ENCODE data around the gene UGT1A4. TPM values are rescaled to one million over a fixed set of nuclear protein-coding genes. Genes with fewer than 3 reads are reported as not detected.

The UGT1A4 gene
- total and polyA plus RNA-seq, 10 of the 15 experiments (the other 5 are each of a cell fraction or from before 2014, with no cell fraction given), result not detected

- 0 out of 6 replicates have a peak, but pooled peaks of 1 of the 3 experiments have one; percentile 15 for TF ChIP-seq CTCF (IDR thresholded peaks at IDR 0.05 in 2 of 3, conservative IDR thresholded peaks at IDR 0.05 in 1 of 3; ENCODE audit: control insufficient read depth in 2 of 3, extremely low read depth in 1 of 3, insufficient read depth in 1 of 3, low read depth in 3 of 3, low read length in 3 of 3)
- TF ChIP-seq E4F1 (IDR thresholded peaks at IDR 0.05; ENCODE audit: borderline replicate concordance, partially characterized antibody), result no peak
- TF ChIP-seq ZBED1 (IDR thresholded peaks at IDR 0.05; ENCODE audit: borderline replicate concordance), result no peak
- no peak for TF ChIP-seq NRF1 (conservative IDR thresholded peaks at IDR 0.05; ENCODE audit: low read depth, low read length)
- no peak for TF ChIP-seq E2F4 (IDR thresholded peaks at IDR 0.05; ENCODE audit: low read depth, low read length)
- no peak for TF ChIP-seq POLR2AphosphoS5 (IDR thresholded peaks at IDR 0.05; ENCODE audit: low read length)
Measured at GRCh38 chr2:233674314-233674713, 44.2 kb upstream of the UGT1A4 start (continued).

- DNase-seq (ENCODE audit: low read depth, low spot score) (no peak), ATAC-seq (no peak), FAIRE-seq (no peak)
- no TSS peak for BruUV-seq (replicated peaks)
- 34% methylated on average over 4 of the region's 4 CpGs for WGBS (ENCODE audit: insufficient coverage, insufficient replicate concordance, low lambda C conversion rate, missing lambda C conversion rate)
- CTCF ChIA-PET, result no interaction called here
- no peaks in the 10 kb centered on the region for H3K4me1 ChIP-seq (ENCODE audit: control insufficient read depth, insufficient read depth, low read length)
- no peak overlapping the region for H3K4me3 ChIP-seq
- SMC1A ChIA-PET (ENCODE audit: uncharacterized antibody, unreplicated experiment), result no interaction called here
- no peak overlapping the region for H3K4me2 ChIP-seq (ENCODE audit: control insufficient read depth, insufficient read depth)
- intact Hi-C loops (cut with micrococcal nuclease; ENCODE audit: unreplicated experiment) (no loop called here), in situ Hi-C loops (cut with MboI) (no loop called here)
- no peaks in the 10 kb centered on the region; a peak in 1 of 4 replicates for H3K27me3 ChIP-seq (replicated peaks in 1 of 2; ENCODE audit: control insufficient read depth in 2 of 2, insufficient read depth in 2 of 2, low read length in 1 of 2)
- POLR2A ChIA-PET, result no interaction called here
- H3K27ac ChIP-seq (ENCODE audit: control insufficient read depth, insufficient read depth), result no peak overlapping the region
- no peaks in the 10 kb centered on the region for H3K9me3 ChIP-seq (replicated peaks; ENCODE audit: control insufficient read depth, insufficient read depth, low read length)
- no peak overlapping the region for H3K9ac ChIP-seq (ENCODE audit: control insufficient read depth, insufficient read depth, low read length)
- no peaks in the 10 kb centered on the region for H3K79me2 ChIP-seq (ENCODE audit: control insufficient read depth, insufficient read depth, low read length)
- no peaks in the 10 kb centered on the region for H4K20me1 ChIP-seq (ENCODE audit: control insufficient read depth, insufficient read depth)
- no peaks in the 10 kb centered on the region for H3K36me3 ChIP-seq (ENCODE audit: control insufficient read depth in 2 of 2, insufficient read depth in 2 of 2, low read length in 1 of 2)
- H2AFZ ChIP-seq (ENCODE audit: control insufficient read depth, low read depth, low read length), result no peak overlapping the region
- RAD21 ChIA-PET (ENCODE audit: unreplicated experiment), result no interaction called here
- TF ChIP-seq REST (IDR thresholded peaks at IDR 0.05; ENCODE audit: low read depth, low read length), result no peak
- no peak for TF ChIP-seq MTA3 (IDR thresholded peaks at IDR 0.05; ENCODE audit: borderline replicate concordance, low read length)
- no peak for TF ChIP-seq HDAC6 (IDR thresholded peaks at IDR 0.05; ENCODE audit: unreplicated experiment)
- TF ChIP-seq ZBED1 (IDR thresholded peaks at IDR 0.05; ENCODE audit: borderline replicate concordance), result no peak
Measured at GRCh38 chr2:233674995-233675394, 43.5 kb upstream of the UGT1A4 start.

Data from GM12878 (cell line).